ENCODE results near the gene LGALS8. TPM values are rescaled to one million over a fixed set of nuclear protein-coding genes. Genes with fewer than 3 reads are reported as not detected.
A peak's percentile ranks its signal among the peaks of the same experiment; 100 is the strongest.

LGALS8 gene
- total RNA-seq, 1 experiment from 2014 or later, result 221 TPM

- POLR2A ChIA-PET, result interaction anchor here (0.5 kb wide), 1 partner anchor 14 kb away, joined by 7 read pairs; no protein-coding TSS in a partner anchor
- no peaks in the 10 kb centered on the region for H3K27me3 ChIP-seq (ENCODE audit: control insufficient read depth, insufficient read depth, low read length)
- no peaks in the 10 kb centered on the region for H3K9me3 ChIP-seq (ENCODE audit: control insufficient read depth, insufficient read depth, low read depth, low read length)
- intact Hi-C loops (cut with micrococcal nuclease; ENCODE audit: unreplicated experiment) (no loop called here), in situ Hi-C loops (cut with HindIII; ENCODE audit: low pct_unique_long_range_greater_than_20kb, low sequenced_read_pairs) (no loop called here)
- ATAC-seq (no peak), DNase-seq (ENCODE audit: low read depth, low spot score) (no peak)
- peaks cover 44% of the 10 kb centered on the region for H3K4me1 ChIP-seq (ENCODE audit: control insufficient read depth, insufficient read depth, low read length)
- BruUV-seq (replicated peaks), result no TSS peak
- CTCF ChIA-PET, result no interaction called here
- H3K4me3 ChIP-seq (ENCODE audit: low read depth in 2 of 2, low read length in 2 of 2), result no peak overlapping the region
- peak overlapping the region; percentile 77 for H3K27ac ChIP-seq (ENCODE audit: low read length)
- TF ChIP-seq REST (IDR thresholded peaks at IDR 0.05; ENCODE audit: insufficient read depth in 1 of 2, low read depth in 2 of 2, low read length in 1 of 2), result no peak
- H3K36me3 ChIP-seq (ENCODE audit: control insufficient read depth, insufficient read depth, low read length), result peaks cover 72% of the 10 kb centered on the region
Measured at GRCh38 chr1:236548452-236548851, 24.7 kb downstream of the LGALS8 start.

DNA sequence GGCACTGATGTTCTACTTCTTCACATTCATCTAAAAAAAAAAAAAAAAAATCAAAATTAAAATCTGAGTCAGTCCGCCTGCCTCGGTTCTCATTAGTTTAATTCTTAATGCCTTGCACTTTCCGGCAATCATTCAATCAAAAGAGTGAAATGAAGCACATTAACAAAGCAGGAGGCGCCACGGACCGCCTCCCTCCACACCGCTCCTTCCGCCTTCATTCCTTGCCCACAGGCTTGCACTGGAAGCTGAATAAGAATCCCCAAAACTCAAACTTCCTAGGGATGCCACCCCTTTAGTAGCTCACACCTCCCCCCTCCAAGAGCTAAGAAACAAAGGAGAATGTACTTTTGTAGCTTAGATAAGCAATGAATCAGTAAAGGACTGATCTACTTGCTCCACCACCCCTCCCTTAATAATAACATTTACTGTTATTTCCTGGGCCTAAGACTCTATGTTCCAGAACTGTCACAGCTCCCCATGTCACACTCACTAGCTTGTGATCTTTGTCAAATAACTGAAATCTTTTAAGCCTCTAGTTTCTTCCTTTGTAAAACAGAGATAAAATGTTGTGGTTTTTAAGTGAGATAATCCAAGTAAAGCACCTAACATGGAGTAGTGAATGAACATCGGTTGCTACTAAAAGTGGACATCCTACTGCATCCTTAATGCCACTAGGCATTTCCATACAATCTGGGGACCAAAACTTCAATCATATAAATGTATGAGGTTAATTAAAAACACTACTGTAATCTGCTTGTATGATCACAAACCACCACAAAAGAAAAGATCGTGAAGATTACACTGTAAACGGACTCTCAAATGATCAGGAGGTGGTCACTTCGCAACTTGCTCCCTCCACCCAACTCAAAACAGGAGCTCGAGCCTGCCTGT lies 27.4 kb downstream of the LGALS8 start:
- DNase-seq (ENCODE audit: low read depth, low spot score), result no peak
- Histone ChIP-seq H3K27ac (ENCODE audit: low read length) (peak overlapping the region; percentile 77), H3K4me1 (ENCODE audit: control insufficient read depth, insufficient read depth, low read length) (peaks cover 30% of the 10 kb centered on the region), H3K9me3 (ENCODE audit: control insufficient read depth, insufficient read depth, low read depth, low read length) (no peaks in the 10 kb centered on the region), H3K4me3 (ENCODE audit: low read depth in 2 of 2, low read length in 2 of 2) (no peak overlapping the region), H3K27me3 (ENCODE audit: control insufficient read depth, insufficient read depth, low read length) (no peaks in the 10 kb centered on the region), H3K36me3 (ENCODE audit: control insufficient read depth, insufficient read depth, low read length) (peaks cover 72% of the 10 kb centered on the region)
- ChIA-PET CTCF (no interaction called here), POLR2A (no interaction called here)
- BruUV-seq (replicated peaks), result TSS peak; percentile 3
- no peak for ATAC-seq
- TF ChIP-seq, protein P1, sequence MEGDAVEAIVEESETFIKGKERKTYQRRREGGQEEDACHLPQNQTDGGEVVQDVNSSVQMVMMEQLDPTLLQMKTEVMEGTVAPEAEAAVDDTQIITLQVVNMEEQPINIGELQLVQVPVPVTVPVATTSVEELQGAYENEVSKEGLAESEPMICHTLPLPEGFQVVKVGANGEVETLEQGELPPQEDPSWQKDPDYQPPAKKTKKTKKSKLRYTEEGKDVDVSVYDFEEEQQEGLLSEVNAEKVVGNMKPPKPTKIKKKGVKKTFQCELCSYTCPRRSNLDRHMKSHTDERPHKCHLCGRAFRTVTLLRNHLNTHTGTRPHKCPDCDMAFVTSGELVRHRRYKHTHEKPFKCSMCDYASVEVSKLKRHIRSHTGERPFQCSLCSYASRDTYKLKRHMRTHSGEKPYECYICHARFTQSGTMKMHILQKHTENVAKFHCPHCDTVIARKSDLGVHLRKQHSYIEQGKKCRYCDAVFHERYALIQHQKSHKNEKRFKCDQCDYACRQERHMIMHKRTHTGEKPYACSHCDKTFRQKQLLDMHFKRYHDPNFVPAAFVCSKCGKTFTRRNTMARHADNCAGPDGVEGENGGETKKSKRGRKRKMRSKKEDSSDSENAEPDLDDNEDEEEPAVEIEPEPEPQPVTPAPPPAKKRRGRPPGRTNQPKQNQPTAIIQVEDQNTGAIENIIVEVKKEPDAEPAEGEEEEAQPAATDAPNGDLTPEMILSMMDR (IDR thresholded peaks at IDR 0.05), result no peak
- peak; percentile 1; the same call in 1 of the 2 replicates for TF ChIP-seq POLR2AphosphoS5 (IDR thresholded peaks at IDR 0.05; ENCODE audit: low read depth, low read length)
- intact Hi-C loops (cut with micrococcal nuclease; ENCODE audit: unreplicated experiment) (no loop called here), in situ Hi-C loops (cut with HindIII; ENCODE audit: low pct_unique_long_range_greater_than_20kb, low sequenced_read_pairs) (no loop called here)

DNA sequence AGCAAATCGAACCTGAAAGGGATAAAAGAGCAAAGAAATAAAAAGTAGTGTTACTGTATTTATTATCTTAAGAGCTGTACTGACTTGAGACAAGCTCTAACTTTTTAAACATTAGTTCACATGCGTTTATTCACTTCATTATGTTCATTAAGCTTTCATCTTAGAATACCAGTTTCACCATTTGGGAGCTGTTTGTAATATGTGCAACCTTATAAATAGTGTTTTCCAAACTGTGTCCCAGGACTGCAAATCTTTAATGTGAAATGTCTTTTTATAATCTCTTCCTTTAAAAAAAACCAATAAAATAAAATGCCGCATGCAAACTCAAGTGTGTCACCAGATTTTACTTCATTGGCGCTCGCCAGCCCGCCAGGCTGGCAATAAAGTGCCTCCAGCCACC lies 28.3 kb downstream of the LGALS8 start:
- intact Hi-C loops (cut with micrococcal nuclease; ENCODE audit: unreplicated experiment) (no loop called here), in situ Hi-C loops (cut with HindIII; ENCODE audit: low pct_unique_long_range_greater_than_20kb, low sequenced_read_pairs) (no loop called here)
- H3K36me3 ChIP-seq (ENCODE audit: control insufficient read depth, insufficient read depth, low read length), result peaks cover 74% of the 10 kb centered on the region
- POLR2A ChIA-PET, result no interaction called here
- H3K27ac ChIP-seq (ENCODE audit: low read length), result peak overlapping the region; percentile 77; the same call in 1 of the 2 replicates
- H3K4me3 ChIP-seq (ENCODE audit: low read depth in 2 of 2, low read length in 2 of 2), result no peak overlapping the region
- TF ChIP-seq REST (IDR thresholded peaks at IDR 0.05; ENCODE audit: insufficient read depth in 1 of 2, low read depth in 2 of 2, low read length in 1 of 2), result no peak
- TF ChIP-seq POLR2AphosphoS5 (IDR thresholded peaks at IDR 0.05; ENCODE audit: low read depth, low read length), result peak; percentile 20; the same call in 1 of the 2 replicates
- TF ChIP-seq, protein P1 (IDR thresholded peaks at IDR 0.05), result no peak
- DNase-seq (ENCODE audit: low read depth, low spot score), result no peak
- peaks cover 28% of the 10 kb centered on the region for H3K4me1 ChIP-seq (ENCODE audit: control insufficient read depth, insufficient read depth, low read length)
- no peak for ATAC-seq
- BruUV-seq (replicated peaks), result no TSS peak
- CTCF ChIA-PET, result no interaction called here
- no peaks in the 10 kb centered on the region for H3K9me3 ChIP-seq (ENCODE audit: control insufficient read depth, insufficient read depth, low read depth, low read length)
- H3K27me3 ChIP-seq (ENCODE audit: control insufficient read depth, insufficient read depth, low read length), result no peaks in the 10 kb centered on the region
